Measurements from ENCODE around the gene NFKBIL1. TPM values are rescaled to one million over a fixed set of nuclear protein-coding genes. Genes with fewer than 3 reads are reported as not detected.
A peak's percentile ranks its signal among the peaks of the same experiment; 100 is the strongest.
"Not testable (repeated sequence)": the region's sequence is repeated elsewhere in the genome, so short reads cannot be mapped to it uniquely, and the experiment has no call there.

NFKBIL1 gene
- total RNA-seq, 1 experiment from 2014 or later: 19.5 TPM

- no peak for TF ChIP-seq ZNF425 (CRISPR knock-in tag; conservative IDR thresholded peaks at IDR 0.05)
- TF ChIP-seq GTF2I (CRISPR knock-in tag; conservative IDR thresholded peaks at IDR 0.05): no peak
- no peak for TF ChIP-seq JUN (CRISPR knock-in tag; IDR thresholded peaks at IDR 0.05)
- TF ChIP-seq ZNF121 (CRISPR knock-in tag; IDR thresholded peaks at IDR 0.05): no peak
- TF ChIP-seq FOXP1 (CRISPR knock-in tag; IDR thresholded peaks at IDR 0.05; ENCODE audit: borderline replicate concordance): no peak
- no peak for TF ChIP-seq ZBTB21 (CRISPR knock-in tag; IDR thresholded peaks at IDR 0.05; ENCODE audit: borderline replicate concordance)
- no peak for TF ChIP-seq AFF4 (CRISPR knock-in tag; IDR thresholded peaks at IDR 0.05; ENCODE audit: borderline replicate concordance)
- TF ChIP-seq MXD4 (CRISPR knock-in tag; IDR thresholded peaks at IDR 0.05; ENCODE audit: borderline replicate concordance): no peak
- no peak for TF ChIP-seq IRF2 (CRISPR knock-in tag; IDR thresholded peaks at IDR 0.05; ENCODE audit: borderline replicate concordance, low read depth)
- TF ChIP-seq TP53 (CRISPR knock-in tag; IDR thresholded peaks at IDR 0.05): no peak
- no peak for TF ChIP-seq PREB (CRISPR knock-in tag; IDR thresholded peaks at IDR 0.05; ENCODE audit: borderline replicate concordance)
- no peak for TF ChIP-seq CREB1 (CRISPR knock-in tag; IDR thresholded peaks at IDR 0.05)
These were observed 48.7 kb upstream of the NFKBIL1 start (continued) for GRCh38 chr6:31498748-31499147.

GRCh38 chr6:31499648-31500047 is 47.8 kb upstream of the NFKBIL1 start:
- H3K4me3 Mint-ChIP-seq: peak overlapping the region; percentile 100
- peaks cover 28% of the 10 kb centered on the region for H3K27me3 Mint-ChIP-seq (ENCODE audit: low read depth)
- CTCF ChIA-PET: interaction anchor here (1.4 kb wide), 1 partner anchor 81 kb away, joined by 9 read pairs; no protein-coding TSS in a partner anchor
- POLR2A ChIA-PET; DNase-seq (ENCODE audit: low spot score); H3K9me3 Mint-ChIP-seq; ATAC-seq; H3K36me3 Mint-ChIP-seq; H3K27ac Mint-ChIP-seq: not testable (repeated sequence)
- H3K4me1 Mint-ChIP-seq: peaks cover 47% of the 10 kb centered on the region

GRCh38 chr6:31502586-31502985 is 44.8 kb upstream of the NFKBIL1 start:
- peaks cover 6% of the 10 kb centered on the region for H3K27me3 Mint-ChIP-seq (ENCODE audit: low read depth)
- CTCF ChIA-PET: no interaction called here
- POLR2A ChIA-PET: no interaction called here
- no peaks in the 10 kb centered on the region for H3K9me3 Mint-ChIP-seq
- no peak for DNase-seq (ENCODE audit: low spot score)
- TF ChIP-seq GTF2I (CRISPR knock-in tag; conservative IDR thresholded peaks at IDR 0.05) (no peak), ZSCAN18 (CRISPR knock-in tag; IDR thresholded peaks at IDR 0.05) (no peak)
- no peak overlapping the region for H3K4me3 Mint-ChIP-seq
- no peak for ATAC-seq
- H3K27ac Mint-ChIP-seq: no peak overlapping the region
- H3K4me1 Mint-ChIP-seq: peaks cover 29% of the 10 kb centered on the region
- H3K36me3 Mint-ChIP-seq: peaks cover 15% of the 10 kb centered on the region

- H3K9me3 Mint-ChIP-seq; H3K4me1 Mint-ChIP-seq; H3K27ac Mint-ChIP-seq; DNase-seq (ENCODE audit: low spot score); CTCF ChIA-PET; H3K27me3 Mint-ChIP-seq (ENCODE audit: low read depth); ATAC-seq; H3K4me3 Mint-ChIP-seq: not testable (repeated sequence)
- H3K36me3 Mint-ChIP-seq: peaks cover 52% of the 10 kb centered on the region
- POLR2A ChIA-PET: interaction anchor here (0.6 kb wide), 1 partner anchor 84 kb away, joined by 4 read pairs; no protein-coding TSS in a partner anchor
These were observed 38.4 kb upstream of the NFKBIL1 start for GRCh38 chr6:31509036-31509435.
